GM23338 (cell line): ENCODE results near the gene SLC24A4. TPM values are rescaled to one million over a fixed set of nuclear protein-coding genes. Genes with fewer than 3 reads are reported as not detected.
A peak's percentile ranks its signal among the peaks of the same experiment; 100 is the strongest.

Experiments used
- ATAC-seq: fragments of 200-7000 bp; cut with Tn5 transposase; 3 replicates; pipeline ENCODE4 v1.9.1; 2020
- DNase-seq: peaks from one replicate; pipeline ENCODE4 v3.0.0-alpha.2; 2015; ENCODE audit warnings: low spot score
- H2AFZ ChIP-seq: fragments of 200-600 bp; sonication (generic); 2 replicates; pipeline ENCODE4 v1.8.0; 2016; ENCODE audit warnings: antibody characterized with exemption, mild to moderate bottlenecking, moderate library complexity
- H3F3A ChIP-seq: fragments of 200-600 bp; sonication (generic); replicated peaks from 2 replicates; pipeline ENCODE4 v1.8.0; 2017; ENCODE audit warnings: antibody characterized with exemption, mixed run types, low read depth
- H3K27ac ChIP-seq: fragments of 200-600 bp; sonication (generic); 2 replicates; pipeline ENCODE4 v1.6.1; 2016; ENCODE audit warnings: low read depth
- H3K27me3 ChIP-seq: fragments of 200-600 bp; sonication (generic); 2 replicates; pipeline ENCODE4 v1.8.0; 2016; ENCODE audit warnings: mild to moderate bottlenecking, mixed run types, moderate library complexity; ENCODE audit not compliant: insufficient read depth
- H3K36me3 ChIP-seq: fragments of 200-600 bp; sonication (generic); 2 replicates; pipeline ENCODE4 v1.8.0; 2016; ENCODE audit warnings: mild to moderate bottlenecking; ENCODE audit not compliant: insufficient read depth
- H3K4me1 ChIP-seq: fragments of 200-600 bp; sonication (generic); 2 replicates; pipeline ENCODE4 v1.8.0; 2016; ENCODE audit warnings: mild to moderate bottlenecking, moderate library complexity; ENCODE audit not compliant: insufficient read depth
- H3K4me2 ChIP-seq: fragments of 200-600 bp; sonication (generic); 2 replicates; pipeline ENCODE4 v1.7.1; 2017; ENCODE audit warnings: mixed run types
- H3K4me3 ChIP-seq: fragments of 200-600 bp; sonication (generic); 2 replicates; pipeline ENCODE4 v1.6.1; 2016; ENCODE audit warnings: mixed run types
- H3K79me2 ChIP-seq: fragments of 200-600 bp; sonication (generic); replicated peaks from 2 replicates; pipeline ENCODE4 v1.8.0; 2017; ENCODE audit warnings: mild to moderate bottlenecking; ENCODE audit not compliant: insufficient read depth
- H3K9me2 ChIP-seq: fragments of 200-600 bp; sonication (generic); 2 replicates; pipeline ENCODE4 v1.8.0; 2017; ENCODE audit not compliant: insufficient read depth
- H4K20me1 ChIP-seq: fragments of 200-600 bp; sonication (generic); replicated peaks from 2 replicates; pipeline ENCODE4 v1.8.0; 2017; ENCODE audit warnings: mild to moderate bottlenecking; ENCODE audit not compliant: insufficient read depth
- H3K27ac Mint-ChIP-seq: 2 replicates; pipeline ENCODE4 v1.8.0; 2020; ENCODE audit warnings: inconsistent platforms, mild to moderate bottlenecking, moderate library complexity, mixed read lengths
- H3K27me3 Mint-ChIP-seq: 3 replicates; pipeline ENCODE4 v1.8.0; 2022; ENCODE audit warnings: low read depth, mild to moderate bottlenecking, moderate library complexity, mixed read lengths, inconsistent platforms; ENCODE audit not compliant: insufficient read depth, poor library complexity
- H3K36me3 Mint-ChIP-seq: 3 replicates; pipeline ENCODE4 v1.8.0; 2021; ENCODE audit warnings: low read depth, mild to moderate bottlenecking, inconsistent platforms, moderate library complexity, mixed read lengths
- H3K4me1 Mint-ChIP-seq: 3 replicates; pipeline ENCODE4 v1.8.0; 2020; ENCODE audit warnings: mild to moderate bottlenecking, inconsistent platforms, mixed read lengths
- H3K4me3 Mint-ChIP-seq: 3 replicates; pipeline ENCODE4 v1.8.0; 2021; ENCODE audit warnings: moderate library complexity, mild to moderate bottlenecking, inconsistent platforms, mixed read lengths
- H3K9me3 Mint-ChIP-seq: 3 replicates; pipeline ENCODE4 v1.8.0; 2020; ENCODE audit warnings: moderate library complexity, mild to moderate bottlenecking, inconsistent platforms, mixed read lengths
- CREB1 ChIP-seq: fragments of 250-450 bp; sonication (Bioruptor Pico); IDR thresholded peaks from 2 replicates; pipeline ENCODE4 v1.5.0; 2020; ENCODE audit warnings: low read depth, mild to moderate bottlenecking, moderate library complexity
- EZH2 ChIP-seq: fragments of 200-600 bp; sonication (generic); IDR thresholded peaks from one replicate; pipeline ENCODE4 v1.8.0; 2017; ENCODE audit warnings: antibody characterized with exemption, mild to moderate bottlenecking, low read depth; ENCODE audit not compliant: unreplicated experiment
- JUNB ChIP-seq: IDR thresholded peaks from one replicate; pipeline ENCODE4 v1.6.1; 2016; ENCODE audit warnings: antibody characterized with exemption; ENCODE audit not compliant: unreplicated experiment
- NANOG ChIP-seq: IDR thresholded peaks from 2 replicates; pipeline ENCODE4 v1.6.1; 2016; ENCODE audit warnings: antibody characterized with exemption, borderline replicate concordance
- POLR2AphosphoS5 ChIP-seq: IDR thresholded peaks from 2 replicates; pipeline ENCODE4 v1.6.1; 2016; ENCODE audit warnings: antibody characterized with exemption, low read depth
- REST ChIP-seq: IDR thresholded peaks from one replicate; pipeline ENCODE4 v1.6.1; 2018; ENCODE audit warnings: antibody characterized with exemption; ENCODE audit not compliant: unreplicated experiment
- STAT1 ChIP-seq: IDR thresholded peaks from one replicate; pipeline ENCODE4 v1.6.1; 2016; ENCODE audit warnings: antibody characterized with exemption; ENCODE audit not compliant: unreplicated experiment
- ZNF114 ChIP-seq: fragments of 250-450 bp; sonication (Bioruptor Pico); IDR thresholded peaks from 2 replicates; pipeline ENCODE4 v1.5.0; 2020; ENCODE audit warnings: mild to moderate bottlenecking, moderate library complexity
- ZNF462 ChIP-seq: fragments of 250-450 bp; sonication (Bioruptor Pico); IDR thresholded peaks from 2 replicates; pipeline ENCODE4 v1.5.0; 2020; ENCODE audit warnings: mild to moderate bottlenecking, moderate library complexity
- polyA plus RNA-seq: library from polyadenylated mRNA; unstranded; fragments of >200 nt; fragmentation: Nextera tagmentation; extraction: Ambion mirVana; gene quantifications from 2 replicates; pipeline ENCODE4 v1.2.1, GENCODE V29; 2016
- total RNA-seq: library from RNA; depleted of rRNA; stranded (reverse); fragments of >200 nt; shearing (Covaris generic); gene quantifications from 2 replicates; pipeline ENCODE4 v1.2.3, GENCODE V29; 2014
- TF ChIP-seq, protein P1 (sequence below), 2 experiments: fragments of 200-600 bp in 1 of 2; sonication (generic) in 1 of 2; conservative IDR thresholded peaks; 2 replicates each; pipeline versions ENCODE4 v1.5.1 to v1.6.1; 2016 to 2017; ENCODE audit warnings: antibody characterized with exemption in 2 of 2, low read depth in 2 of 2, mild to moderate bottlenecking in 2 of 2, moderate library complexity in 1 of 2

The SLC24A4 gene
- total and polyA plus RNA-seq, 2 experiments from 2014 or later = 0.06 to 0.38 TPM

- no peak for TF ChIP-seq ZNF462 (CRISPR knock-in tag)
- TF ChIP-seq JUNB = no peak
- TF ChIP-seq, protein P1, sequence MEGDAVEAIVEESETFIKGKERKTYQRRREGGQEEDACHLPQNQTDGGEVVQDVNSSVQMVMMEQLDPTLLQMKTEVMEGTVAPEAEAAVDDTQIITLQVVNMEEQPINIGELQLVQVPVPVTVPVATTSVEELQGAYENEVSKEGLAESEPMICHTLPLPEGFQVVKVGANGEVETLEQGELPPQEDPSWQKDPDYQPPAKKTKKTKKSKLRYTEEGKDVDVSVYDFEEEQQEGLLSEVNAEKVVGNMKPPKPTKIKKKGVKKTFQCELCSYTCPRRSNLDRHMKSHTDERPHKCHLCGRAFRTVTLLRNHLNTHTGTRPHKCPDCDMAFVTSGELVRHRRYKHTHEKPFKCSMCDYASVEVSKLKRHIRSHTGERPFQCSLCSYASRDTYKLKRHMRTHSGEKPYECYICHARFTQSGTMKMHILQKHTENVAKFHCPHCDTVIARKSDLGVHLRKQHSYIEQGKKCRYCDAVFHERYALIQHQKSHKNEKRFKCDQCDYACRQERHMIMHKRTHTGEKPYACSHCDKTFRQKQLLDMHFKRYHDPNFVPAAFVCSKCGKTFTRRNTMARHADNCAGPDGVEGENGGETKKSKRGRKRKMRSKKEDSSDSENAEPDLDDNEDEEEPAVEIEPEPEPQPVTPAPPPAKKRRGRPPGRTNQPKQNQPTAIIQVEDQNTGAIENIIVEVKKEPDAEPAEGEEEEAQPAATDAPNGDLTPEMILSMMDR (conservative IDR thresholded peaks at IDR 0.05; ENCODE audit: low read depth in 2 of 2) = no peak
- TF ChIP-seq CREB1 (CRISPR knock-in tag) = no peak
Measured at GRCh38 chr14:92400579-92401444, 77.8 kb downstream of the SLC24A4 start (continued).

- H3K36me3 Mint-ChIP-seq = peaks cover 16% of the 10 kb centered on the region; the same call in 2 of the 3 replicates
- H2AFZ ChIP-seq = peak overlapping the region; percentile 82
- H3K4me1 Mint-ChIP-seq = peaks cover 49% of the 10 kb centered on the region
- no peak overlapping the region for H3K27ac Mint-ChIP-seq
- no peaks in the 10 kb centered on the region; the same call in 1 of the 2 replicates for H3K36me3 ChIP-seq
- 0 out of 2 replicates have a peak overlapping the region, but pooled peaks have one; percentile 1 for H3K4me2 ChIP-seq
- H3K79me2 ChIP-seq = no peaks in the 10 kb centered on the region
- no peaks in the 10 kb centered on the region for H3F3A ChIP-seq
- no peak for DNase-seq
- H3K4me1 ChIP-seq = peaks cover 36% of the 10 kb centered on the region
- no peak overlapping the region for H3K27ac ChIP-seq
- H3K9me3 Mint-ChIP-seq = peaks cover 20% of the 10 kb centered on the region
- no peak overlapping the region for H3K4me3 ChIP-seq
- no peaks in the 10 kb centered on the region for H4K20me1 ChIP-seq
- H3K27me3 ChIP-seq = no peaks in the 10 kb centered on the region
- no peaks in the 10 kb centered on the region for H3K9me2 ChIP-seq
- no peaks in the 10 kb centered on the region for H3K27me3 Mint-ChIP-seq
- peak; percentile 60 for ATAC-seq
- H3K4me3 Mint-ChIP-seq = no peak overlapping the region
- TF ChIP-seq EZH2 (no peak), REST (no peak), CREB1 (CRISPR knock-in tag) (no peak), NANOG (no peak), STAT1 (no peak), ZNF114 (CRISPR knock-in tag) (no peak), POLR2AphosphoS5 (no peak)
Measured at GRCh38 chr14:92401561-92401960, 78.6 kb downstream of the SLC24A4 start.
